ENCODE measurements around the gene TMEM272. TPM values are rescaled to one million over a fixed set of nuclear protein-coding genes. Genes with fewer than 3 reads are reported as not detected.

TMEM272 gene
- total and polyA plus RNA-seq, 12 donors: 0.03 to 0.17 (median 0.05) TPM; not detected in 9

GRCh38 chr13:51808811-51809210, 36.2 kb downstream of the TMEM272 start:
- Histone ChIP-seq H3K36me3 (replicated peaks in 1 of 2) (no peaks in the 10 kb centered on the region), H3K4me3 (no peak overlapping the region), H3K9me3 (replicated peaks in 1 of 3) (no peaks in the 10 kb centered on the region), H3K27ac (no peak overlapping the region), H3K27me3 (no peaks in the 10 kb centered on the region), H3K4me1 (replicated peaks in 1 of 2) (peaks cover 5 to 7% of the 10 kb centered on the region in 2 donors)
- no peak for DNase-seq
- intact Hi-C loops (cut with DNase I): no loop called here
- no peak for TF ChIP-seq POLR2A (IDR thresholded peaks at IDR 0.05)
- no peak for TF ChIP-seq CTCF (IDR thresholded peaks at IDR 0.05)

GRCh38 chr13:51807041-51807440, 37.9 kb downstream of the TMEM272 start:
- no peak for DNase-seq
- no peaks in the 10 kb centered on the region for H3K27me3 ChIP-seq
- no peak overlapping the region for H3K4me3 ChIP-seq
- no peaks in the 10 kb centered on the region for H3K36me3 ChIP-seq (replicated peaks in 1 of 2)
- H3K27ac ChIP-seq: no peak overlapping the region
- peaks cover 13 to 21% of the 10 kb centered on the region in 2 donors for H3K4me1 ChIP-seq (replicated peaks in 1 of 2)
- 66 to 76% (median 71%) methylated on average over 5 of the region's 5 CpGs for WGBS, 4 donors
- TF ChIP-seq POLR2A (IDR thresholded peaks at IDR 0.05): no peak
- no peak for TF ChIP-seq CTCF (IDR thresholded peaks at IDR 0.05)
- intact Hi-C loops (cut with DNase I): no loop called here
- no peaks in the 10 kb centered on the region for H3K9me3 ChIP-seq (replicated peaks in 1 of 3)

GRCh38 chr13:51806566-51806965, 38.4 kb downstream of the TMEM272 start:
- DNase-seq: peak; percentile 45 to 83 (median 59)
- Histone ChIP-seq H3K36me3 (replicated peaks in 1 of 2) (no peaks in the 10 kb centered on the region), H3K4me3 (no peak overlapping the region), H3K4me1 (replicated peaks in 1 of 2) (peaks cover 16 to 24% of the 10 kb centered on the region in 2 donors), H3K27me3 (no peaks in the 10 kb centered on the region), H3K9me3 (replicated peaks in 1 of 3) (no peaks in the 10 kb centered on the region), H3K27ac (no peak overlapping the region)
- intact Hi-C loops (cut with DNase I): no loop called here
- TF ChIP-seq POLR2A (IDR thresholded peaks at IDR 0.05): no peak
- TF ChIP-seq CTCF (IDR thresholded peaks at IDR 0.05): no peak
- WGBS, 4 donors: 54 to 65% (median 59%) methylated on average over 2 of the region's 2 CpGs

GRCh38 chr13:51805925-51806324, 39.1 kb downstream of the TMEM272 start:
- intact Hi-C loops (cut with DNase I): no loop called here
- no peak for DNase-seq
- no peaks in the 10 kb centered on the region for H3K9me3 ChIP-seq (replicated peaks in 1 of 3)
- TF ChIP-seq CTCF (IDR thresholded peaks at IDR 0.05) (no peak), POLR2A (IDR thresholded peaks at IDR 0.05) (no peak)
- H3K27ac ChIP-seq: peak overlapping the region in 1 of 5 donors; percentile 99
- no peaks in the 10 kb centered on the region for H3K36me3 ChIP-seq (replicated peaks in 1 of 2)
- WGBS, 4 donors: 92 to 100% (median 99%) methylated on average over 2 of the region's 2 CpGs
- H3K4me1 ChIP-seq (replicated peaks in 1 of 2): peaks cover 18 to 31% of the 10 kb centered on the region in 2 donors
- H3K27me3 ChIP-seq: no peaks in the 10 kb centered on the region
- H3K4me3 ChIP-seq: no peak overlapping the region
